G401 (cell line): ENCODE measurements around the gene SSRP1. TPM values are rescaled to one million over a fixed set of nuclear protein-coding genes. Genes with fewer than 3 reads are reported as not detected.
"Not testable (repeated sequence)": the region's sequence is repeated elsewhere in the genome, so short reads cannot be mapped to it uniquely, and the experiment has no call there.

Source experiments
- DNase-seq: peaks from one replicate; pipeline ENCODE4 v3.0.0-alpha.2; 2015; ENCODE audit warnings: low spot score
- in situ Hi-C: cut with HindIII; loops from 2 replicates; pipeline ENCODE4 v1.10.0; 2016; ENCODE audit warnings: low sequenced_read_pairs, mixed read lengths
- total RNA-seq: library from RNA; depleted of rRNA; stranded (reverse); fragments of >200 nt; shearing (Covaris generic); gene quantifications from 2 replicates; pipeline ENCODE4 v1.2.3, GENCODE V29; 2014

The SSRP1 gene
- total RNA-seq, 1 experiment from 2014 or later = 208 TPM

DNA sequence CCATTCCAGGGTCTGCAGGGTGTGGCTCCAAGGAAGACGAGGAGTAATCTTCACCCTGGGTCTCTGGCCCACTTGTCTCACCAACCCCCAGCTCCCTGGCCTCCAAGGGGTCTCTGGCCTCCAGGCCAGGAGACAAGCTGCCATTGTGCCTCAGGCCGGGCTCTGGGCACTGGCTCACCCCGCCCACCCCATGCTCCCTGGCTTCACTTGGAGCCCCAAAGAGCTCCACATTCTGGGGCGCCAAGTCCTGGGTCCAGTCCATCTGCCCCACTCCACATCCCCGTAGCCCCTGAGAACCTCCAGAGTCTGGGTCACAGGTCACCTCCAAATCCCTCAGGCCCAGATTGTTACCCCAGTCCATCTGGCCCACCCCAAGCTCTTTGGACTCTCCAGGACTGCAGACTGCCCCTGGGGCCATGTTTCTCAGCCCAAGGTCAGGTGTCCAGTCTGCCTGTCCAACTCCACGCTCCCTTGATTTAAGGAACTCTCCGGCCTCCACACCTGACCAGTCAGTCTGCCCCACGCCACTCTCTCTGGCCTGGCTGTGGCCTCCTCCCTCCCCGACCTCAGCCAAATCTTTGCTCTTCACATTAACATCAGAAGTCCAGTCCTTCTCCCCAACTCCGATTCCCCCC lies 27.1 kb downstream of the SSRP1 start:
- in situ Hi-C loops = no loop called here
- DNase-seq = no peak

DNA sequence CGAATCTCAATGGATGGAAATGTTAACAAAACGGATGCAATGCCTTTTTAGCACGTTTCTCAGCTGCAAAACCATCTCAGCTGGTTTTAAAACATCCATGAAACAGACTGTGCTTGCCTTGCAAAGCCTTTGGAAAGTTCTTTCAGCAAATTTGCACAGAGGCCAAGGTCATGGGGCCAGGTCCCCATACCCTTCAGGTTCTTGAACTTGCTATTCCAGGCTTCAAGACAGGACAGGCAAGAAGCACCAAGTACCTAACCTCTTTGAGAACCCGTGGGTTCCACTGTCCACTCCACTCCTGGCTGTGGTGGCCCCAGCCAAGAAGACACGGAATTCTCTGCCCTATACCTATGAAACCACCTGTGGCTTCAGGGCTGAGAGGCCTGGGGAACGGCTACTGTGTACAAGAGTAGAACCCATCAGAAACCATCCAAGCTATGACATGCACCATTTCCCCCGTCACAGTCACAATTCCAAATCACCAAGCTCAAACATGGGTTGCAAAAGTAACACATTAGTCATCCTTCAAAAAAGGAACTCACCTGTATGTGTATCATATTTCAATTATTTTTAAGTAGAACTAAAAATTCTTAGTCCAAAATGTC lies 27.9 kb downstream of the SSRP1 start:
- in situ Hi-C loops = no loop called here
- no peak for DNase-seq

DNA sequence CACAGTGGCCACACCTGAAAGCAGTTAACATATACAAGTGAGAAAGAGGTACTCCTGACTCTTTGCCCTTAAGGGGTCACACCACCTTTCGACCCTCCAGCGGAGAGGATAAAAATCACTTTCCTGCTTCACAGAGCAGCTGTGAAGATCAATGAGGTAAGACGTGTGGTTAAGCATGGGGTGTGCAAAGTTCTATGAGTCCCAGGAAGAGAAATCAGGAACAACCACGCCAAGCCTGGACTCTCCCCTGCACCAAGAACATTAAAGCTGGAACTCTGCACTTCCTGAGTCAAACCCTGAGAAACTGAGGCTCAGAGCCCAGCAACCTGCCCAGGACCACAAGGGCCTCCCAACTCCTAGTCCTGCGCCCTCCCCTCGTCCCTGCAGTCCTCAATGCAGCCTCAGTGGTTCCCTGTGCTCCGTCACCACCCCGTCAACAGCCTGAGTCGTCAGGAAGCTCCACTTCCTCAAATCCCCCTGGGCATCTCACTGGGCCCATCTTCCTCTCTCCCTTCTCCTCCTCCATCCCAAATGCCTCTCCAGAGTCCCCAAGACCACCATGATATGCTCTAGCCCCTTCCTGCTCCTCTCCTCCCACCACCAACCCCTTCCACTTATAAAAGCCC lies 28.6 kb downstream of the SSRP1 start:
- no peak for DNase-seq
- in situ Hi-C loops = no loop called here

DNA sequence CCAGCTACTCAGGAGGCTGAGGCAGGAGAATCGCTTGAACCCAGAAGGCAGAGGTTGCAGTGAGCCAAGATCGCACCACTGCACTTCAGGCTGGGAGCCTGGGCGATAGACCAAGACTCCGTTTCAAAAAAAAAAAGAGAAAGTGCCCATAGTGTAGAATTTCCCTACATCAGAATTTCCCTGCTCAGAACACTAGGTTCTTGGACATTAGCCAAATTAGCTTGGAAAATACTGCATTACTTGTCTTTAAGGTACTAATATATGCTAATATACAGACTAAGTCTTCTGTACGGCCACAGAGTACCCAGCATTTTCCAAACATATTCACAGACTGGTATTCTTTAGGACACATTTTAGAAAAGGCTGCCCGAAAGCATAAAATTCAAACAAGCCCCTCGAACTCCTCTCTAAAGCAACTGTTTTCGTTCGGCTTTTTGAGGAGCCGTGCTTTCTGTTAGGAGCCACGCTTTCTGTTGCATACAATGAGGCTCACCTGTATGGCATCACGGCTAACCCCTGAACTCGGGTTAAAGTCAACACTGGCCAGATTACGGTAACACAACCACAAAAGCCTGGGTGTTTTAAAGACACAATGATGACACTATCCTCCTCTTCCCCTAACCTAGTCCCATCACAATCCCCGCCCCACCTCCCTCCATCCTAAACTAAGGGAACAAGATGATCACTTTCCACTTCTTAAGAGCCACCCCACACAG lies 29.4 kb downstream of the SSRP1 start:
- DNase-seq = no peak
- in situ Hi-C loops = no loop called here

DNA sequence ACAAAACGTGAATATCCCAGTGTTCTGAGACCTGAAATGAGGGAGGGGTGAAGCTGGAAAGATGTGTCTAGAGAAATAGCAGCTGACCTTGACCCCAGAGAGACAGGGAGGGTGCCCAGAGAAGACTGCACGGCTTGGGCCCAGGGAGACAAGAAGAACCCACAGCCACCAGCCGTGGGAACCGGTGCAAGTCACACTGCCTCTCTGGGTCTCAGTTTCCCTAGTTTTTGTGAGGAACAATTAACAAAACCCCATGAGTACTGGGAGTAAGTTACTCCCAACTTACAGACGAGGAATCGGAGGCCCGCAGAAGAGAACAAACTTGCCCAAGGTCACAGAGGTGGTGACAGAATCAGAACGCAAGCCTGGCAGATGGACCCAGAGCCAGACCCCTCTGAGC lies 30.2 kb downstream of the SSRP1 start:
- no peak for DNase-seq
- in situ Hi-C loops = no loop called here

DNA sequence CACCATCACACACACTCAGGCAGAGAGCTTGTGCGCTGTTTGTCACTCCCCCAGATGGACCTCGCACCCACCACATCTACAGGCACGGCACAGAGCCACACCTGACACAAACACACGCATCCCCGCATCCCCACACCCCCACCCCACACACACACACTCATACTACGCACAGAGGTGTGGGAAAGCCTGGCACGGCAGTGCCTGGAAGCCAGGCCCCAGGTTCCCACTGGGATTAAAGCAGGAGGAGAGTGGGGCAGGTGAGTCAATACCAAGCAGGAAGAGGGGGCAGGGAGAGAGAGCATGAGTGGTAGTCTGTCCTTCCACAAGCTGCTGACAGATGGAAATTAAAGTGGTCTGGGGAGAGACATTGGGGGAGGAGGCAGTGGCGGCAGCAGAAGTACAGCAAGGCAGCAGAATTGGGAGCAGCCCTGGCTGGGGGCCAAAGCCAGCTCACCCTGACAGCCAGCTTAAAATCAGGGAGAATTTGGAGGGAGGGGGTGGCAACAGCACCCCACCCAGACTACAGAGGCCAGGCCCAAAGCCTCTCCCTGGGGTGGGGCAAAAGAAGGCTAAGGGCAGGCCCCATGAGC lies 31.6 kb downstream of the SSRP1 start:
- DNase-seq = no peak
- in situ Hi-C loops = no loop called here

DNA sequence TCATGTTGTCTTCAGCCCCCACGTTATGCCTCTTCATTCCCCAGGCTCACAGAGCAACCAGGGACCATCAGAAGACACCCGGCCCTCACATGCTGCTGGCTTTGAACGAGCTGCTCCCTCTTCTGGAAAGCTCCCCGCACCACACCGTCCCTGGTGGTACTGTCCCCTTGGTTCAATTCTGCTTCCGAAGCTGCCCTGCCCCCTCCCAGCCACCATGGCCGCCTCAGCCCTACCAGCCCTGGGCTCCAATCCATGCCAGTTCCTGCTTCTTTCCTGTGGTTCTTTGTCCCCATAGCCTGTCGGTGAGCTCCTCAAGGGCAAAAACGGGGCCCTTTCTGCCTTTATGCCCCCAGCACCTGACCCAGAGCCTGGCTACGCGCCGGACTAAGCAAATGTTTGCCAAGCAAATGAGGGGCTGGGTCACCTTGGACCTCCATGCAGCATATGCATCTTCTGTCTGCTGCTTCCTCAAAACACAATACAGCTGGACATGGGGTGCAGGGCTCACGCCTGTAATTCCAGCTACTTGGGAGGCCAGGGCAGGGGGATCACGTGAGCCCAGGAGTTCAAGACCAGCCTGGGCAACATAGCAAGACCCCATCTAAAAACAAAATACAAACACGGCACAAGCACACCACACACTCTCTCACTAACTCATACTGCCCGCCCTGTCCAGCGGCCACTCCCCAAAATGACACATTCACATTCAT lies 32.3 kb downstream of the SSRP1 start:
- in situ Hi-C loops = no loop called here
- no peak for DNase-seq

DNA sequence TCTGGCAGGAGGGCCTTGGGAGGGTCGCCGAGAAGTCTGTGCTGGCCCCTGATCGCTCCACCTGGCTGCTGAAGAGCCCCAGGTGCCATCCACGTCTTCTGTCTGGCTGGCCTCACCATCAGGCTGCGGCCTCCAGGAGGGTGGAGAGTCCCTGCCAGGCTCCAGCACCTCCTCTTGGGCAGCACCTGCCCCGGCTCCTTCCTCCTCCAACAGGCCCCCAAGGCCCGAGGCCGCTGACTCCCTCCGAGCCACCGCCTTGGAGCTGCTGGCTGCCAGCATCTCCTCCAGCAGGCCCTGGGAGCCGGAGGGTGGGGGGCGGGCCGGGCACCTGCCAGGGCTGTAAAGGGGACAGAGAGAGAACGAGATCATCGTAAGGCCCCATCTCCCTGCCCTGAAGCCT lies 33.2 kb downstream of the SSRP1 start:
- in situ Hi-C loops = no loop called here
- DNase-seq = no peak

DNA sequence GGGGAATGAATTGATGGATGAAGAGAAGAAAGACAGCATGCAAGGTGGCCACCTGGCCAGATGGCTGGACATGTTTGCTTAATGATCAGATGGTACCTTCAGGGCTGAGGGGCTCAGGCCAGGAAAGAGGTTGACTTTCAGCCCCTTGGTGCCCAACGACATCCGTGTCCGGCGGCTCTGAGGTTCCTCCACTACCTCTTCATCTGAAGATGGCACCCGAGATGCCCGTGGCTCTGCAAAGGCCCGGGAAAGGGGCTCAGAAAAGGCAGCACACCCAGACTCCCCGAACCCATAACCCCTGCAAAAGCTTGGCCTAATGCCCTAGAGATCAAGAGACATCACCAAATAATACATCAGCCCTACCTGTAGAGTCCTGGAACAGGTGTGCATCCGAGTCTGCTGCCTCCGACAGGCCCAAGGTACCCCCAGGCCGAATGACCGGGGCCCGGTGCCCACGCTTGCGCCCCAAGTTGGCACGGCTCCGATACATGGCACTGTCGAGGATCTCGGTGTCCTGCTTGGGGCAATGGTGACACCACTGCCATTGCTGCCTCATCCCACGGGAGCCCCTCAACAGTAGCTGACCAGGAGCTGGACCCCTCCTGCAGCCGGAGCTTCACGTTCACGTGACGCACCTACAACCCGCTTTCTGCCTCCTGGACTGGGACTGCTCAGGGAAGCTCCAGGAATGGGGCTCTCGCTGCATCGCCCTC lies 33.8 kb downstream of the SSRP1 start:
- DNase-seq = no peak
- in situ Hi-C loops = no loop called here

DNA sequence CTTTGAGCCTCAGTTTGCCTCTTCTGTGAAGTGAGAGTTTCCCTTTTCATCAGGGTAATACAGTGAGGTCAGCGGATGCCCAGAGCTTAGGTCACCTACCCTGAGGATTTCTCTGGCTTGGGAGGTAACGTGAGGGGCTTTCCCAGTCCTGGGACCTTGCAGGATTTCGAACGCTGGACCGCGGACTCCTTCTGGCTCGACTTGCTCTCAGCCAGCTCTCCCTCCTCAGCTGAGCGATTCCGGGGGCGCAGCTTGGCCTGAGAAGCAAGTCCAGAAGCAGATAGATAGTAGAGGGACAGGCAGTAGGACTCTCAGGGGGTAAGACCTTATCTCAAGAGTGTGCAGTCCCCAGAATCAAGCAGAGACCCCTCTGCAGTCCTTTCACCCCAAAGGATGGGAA lies 34.9 kb downstream of the SSRP1 start:
- DNase-seq = no peak
- in situ Hi-C loops = no loop called here

DNA sequence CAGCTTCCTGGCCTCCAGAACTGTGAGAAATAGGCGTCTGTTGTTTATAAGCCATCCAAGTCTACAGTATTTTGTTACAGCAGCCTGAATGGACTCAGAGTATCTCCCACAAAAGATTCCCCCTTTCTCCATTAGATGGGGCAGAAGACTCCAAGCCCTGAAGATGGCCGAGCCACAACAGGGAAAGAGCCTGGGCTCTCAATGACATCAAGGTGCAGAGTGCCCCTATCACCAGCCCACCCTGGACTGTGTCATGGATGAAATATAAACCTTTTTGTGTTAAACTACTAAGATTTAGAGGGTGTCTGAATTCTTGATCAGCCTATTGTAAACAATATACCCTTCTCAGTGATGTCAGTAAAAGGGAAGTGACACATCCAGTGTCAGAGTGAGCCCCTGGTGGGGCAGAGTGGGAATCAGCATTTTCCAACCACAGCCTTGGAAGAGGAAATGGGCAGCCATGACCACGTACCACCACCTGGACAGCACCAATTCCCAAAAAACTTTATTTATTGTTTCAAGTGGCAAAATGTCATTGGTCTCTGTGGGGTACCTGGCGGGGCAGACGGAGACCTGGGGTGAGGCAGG lies 36.4 kb downstream of the SSRP1 start:
- in situ Hi-C loops = no loop called here
- no peak for DNase-seq

DNA sequence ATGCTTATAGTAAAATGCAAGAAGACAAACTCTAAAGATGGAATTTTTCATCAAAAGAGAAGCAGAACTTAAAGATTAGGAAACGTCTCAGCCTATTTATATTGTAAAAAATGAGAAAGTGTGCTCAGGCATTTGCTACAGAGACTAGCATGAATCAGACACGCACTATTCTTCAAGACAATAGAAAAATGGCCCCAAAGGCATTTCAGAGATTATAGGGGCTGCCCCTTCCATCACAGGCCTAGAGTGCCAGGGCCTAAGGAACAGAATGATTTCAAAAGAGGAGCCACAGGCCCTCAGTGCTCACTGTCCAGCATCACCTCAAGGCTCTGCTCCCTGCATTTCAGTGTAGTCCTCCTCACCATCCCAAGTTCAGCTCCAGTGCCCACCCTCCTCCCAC lies 38.5 kb downstream of the SSRP1 start:
- in situ Hi-C loops = no loop called here
- no peak for DNase-seq

DNA sequence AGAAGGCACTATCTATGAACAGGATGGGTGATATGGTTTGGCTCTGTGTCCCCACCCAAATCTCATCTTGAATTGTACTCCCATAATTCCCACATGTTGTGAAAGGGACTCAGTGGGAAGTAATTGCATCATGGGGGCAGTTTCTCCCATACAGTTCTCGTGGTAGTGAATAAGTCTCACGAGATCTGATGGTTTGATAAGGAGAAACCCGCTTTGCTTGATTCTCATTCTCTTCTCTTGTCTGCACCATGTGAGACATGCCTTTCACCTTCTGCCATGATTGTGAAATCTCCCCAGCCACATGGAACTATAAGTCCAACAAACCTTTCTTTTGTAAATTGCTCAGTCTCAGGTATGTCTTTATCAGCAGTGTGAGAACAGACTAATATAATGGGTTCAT lies 39.5 kb downstream of the SSRP1 start:
- DNase-seq, in situ Hi-C loops: not testable (repeated sequence)

DNA sequence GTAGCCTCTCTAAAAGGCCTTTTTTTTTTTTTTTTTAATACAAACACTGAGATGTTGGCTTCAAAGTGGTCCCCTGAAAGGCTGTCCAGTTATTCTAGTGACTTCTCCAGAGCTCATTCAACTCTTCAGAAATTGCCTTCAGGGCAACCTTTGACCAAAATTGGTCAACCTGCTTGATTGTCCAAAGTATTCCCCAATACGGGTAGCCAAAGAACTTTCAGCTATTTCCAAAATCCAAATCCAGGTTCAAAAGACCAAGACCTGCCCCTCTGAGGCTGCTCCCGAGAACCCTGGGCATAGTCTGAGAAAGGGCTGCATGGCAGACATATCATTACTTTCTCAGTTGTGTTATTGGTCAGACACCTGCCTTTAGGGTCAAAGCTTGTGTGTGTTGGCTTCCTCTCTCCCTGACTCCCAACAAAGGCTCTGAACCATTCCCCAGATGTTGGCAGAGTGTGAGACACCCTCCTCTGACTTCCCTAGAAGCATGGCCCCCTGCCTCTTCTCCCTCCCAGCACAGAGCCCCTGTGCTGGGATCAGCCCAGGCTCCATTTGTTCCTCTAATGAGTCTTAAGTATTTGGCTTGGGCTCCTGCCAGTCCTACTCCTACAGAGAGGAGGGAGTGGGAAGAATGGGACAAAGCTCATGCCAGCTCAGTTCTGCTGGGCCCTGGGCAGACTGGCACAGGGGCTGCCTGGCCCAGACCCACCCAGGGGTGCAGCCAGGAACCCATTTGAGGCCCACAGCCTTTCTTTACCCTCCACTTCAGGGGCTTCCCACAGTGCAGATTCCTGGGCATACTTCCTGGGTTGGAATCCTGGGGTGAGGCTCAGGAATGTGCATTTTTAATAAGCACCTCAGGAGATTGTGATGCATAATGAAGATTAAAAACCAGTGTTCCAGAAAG lies 41.2 kb downstream of the SSRP1 start:
- DNase-seq = no peak
- in situ Hi-C loops = no loop called here

DNA sequence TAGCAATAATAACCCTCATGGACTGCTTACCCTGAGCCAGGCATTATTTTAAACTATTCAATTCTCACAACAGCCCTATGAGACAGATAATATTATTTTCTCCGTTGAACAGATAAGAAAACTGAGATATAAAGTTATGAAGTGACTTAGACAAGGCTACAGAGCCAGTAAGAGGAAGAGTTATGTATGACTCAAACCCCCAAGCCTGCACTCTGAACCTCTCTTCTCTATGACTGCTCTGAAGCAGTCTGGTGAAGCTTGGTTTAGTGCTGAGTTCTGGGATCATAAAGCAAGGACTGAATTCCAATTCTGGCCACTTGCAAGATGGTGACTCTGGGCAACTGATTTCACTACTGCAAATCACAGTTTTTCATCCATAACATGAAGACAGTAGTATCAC lies 45.4 kb downstream of the SSRP1 start:
- no peak for DNase-seq
- in situ Hi-C loops = no loop called here

DNA sequence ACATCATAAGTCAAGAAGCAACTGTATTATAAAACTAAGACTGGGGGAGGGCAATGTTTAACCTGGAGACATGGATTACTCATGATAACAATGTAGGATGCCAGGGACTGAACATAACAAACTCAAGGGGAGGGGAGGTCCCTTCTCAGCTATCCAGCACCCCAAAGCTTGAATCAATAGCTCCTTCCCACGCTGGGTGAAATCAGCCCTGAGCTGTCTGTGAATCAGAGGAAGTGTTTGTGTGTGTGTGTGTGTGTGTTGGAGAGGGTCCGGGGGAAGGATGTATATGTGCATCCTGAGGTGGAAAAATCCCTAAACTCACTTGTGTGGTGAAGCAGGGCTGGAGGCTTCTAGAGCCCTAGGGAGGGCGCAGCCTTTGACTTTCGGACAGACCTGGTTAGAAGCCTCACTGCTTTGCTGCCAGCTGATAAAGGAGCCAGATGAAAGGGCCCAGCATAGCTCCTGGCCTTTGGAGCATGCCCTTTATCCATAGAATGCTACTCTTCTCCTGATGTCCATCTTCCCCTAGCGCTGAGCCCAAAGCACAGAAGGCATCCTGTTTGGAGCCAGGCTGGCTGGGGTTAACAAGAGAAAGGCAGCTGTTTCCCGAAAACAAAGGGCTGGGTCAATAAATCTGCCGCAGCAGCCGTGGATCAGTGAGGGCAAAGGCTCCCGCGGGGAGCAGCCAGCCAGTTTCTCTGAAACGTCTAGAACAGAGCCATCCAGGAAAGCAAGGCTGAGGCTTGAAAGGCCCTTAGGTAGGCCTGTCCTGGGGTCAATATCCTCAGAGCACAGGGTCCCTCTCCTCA lies 46.7 kb downstream of the SSRP1 start:
- DNase-seq = no peak
- in situ Hi-C loops = no loop called here

DNA sequence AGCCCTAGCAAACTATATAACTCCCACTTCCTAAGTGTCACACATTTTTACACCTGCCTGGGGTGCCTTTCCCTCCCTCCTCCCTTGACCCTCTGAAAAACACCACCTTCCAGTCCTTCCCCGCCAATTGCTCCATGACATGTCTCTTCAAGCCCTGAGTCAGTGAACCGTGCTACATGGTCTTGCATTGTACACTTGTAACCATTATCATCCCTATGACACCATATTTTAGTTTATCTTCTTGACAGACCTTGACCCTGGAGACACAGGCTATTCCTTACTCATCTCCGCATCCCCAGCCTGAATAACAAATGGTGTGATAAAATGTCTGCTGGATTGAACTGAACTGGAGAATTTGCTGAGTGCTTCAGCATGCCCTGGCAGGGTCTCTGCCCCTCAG lies 47.8 kb downstream of the SSRP1 start:
- DNase-seq = no peak
- in situ Hi-C loops = no loop called here
